ENCODE data around the gene PLA2G2F.

PLA2G2F gene

GRCh38 chr1:20165522-20165951 is 26.4 kb downstream of the PLA2G2F start:
- in situ Hi-C loops (cut with HindIII; ENCODE audit: low sequenced_read_pairs), result loop anchor here (5.0 kb wide), 1 partner anchor 53 kb away; no protein-coding TSS in a partner anchor

- in situ Hi-C loops (cut with HindIII; ENCODE audit: low sequenced_read_pairs), result loop anchor here (5.0 kb wide), 1 partner anchor 54 kb away; no protein-coding TSS in a partner anchor
These were observed 26.9 kb downstream of the PLA2G2F start for GRCh38 chr1:20166051-20166450.

- in situ Hi-C loops (cut with HindIII; ENCODE audit: low sequenced_read_pairs), result loop anchor here (5.0 kb wide), 1 partner anchor 55 kb away; no protein-coding TSS in a partner anchor
These were observed 28.0 kb downstream of the PLA2G2F start for GRCh38 chr1:20167126-20167525.

GRCh38 chr1:20168564-20169491 is 29.7 kb downstream of the PLA2G2F start:
- in situ Hi-C loops (cut with HindIII; ENCODE audit: low sequenced_read_pairs), result loop anchor here (5.0 kb wide), 1 partner anchor 57 kb away; no protein-coding TSS in a partner anchor

- in situ Hi-C loops (cut with HindIII; ENCODE audit: low sequenced_read_pairs), result loop anchor here (5.0 kb wide), 2 partner anchors 58 to 78 kb away; no protein-coding TSS in a partner anchor
These were observed 30.8 kb downstream of the PLA2G2F start for GRCh38 chr1:20169932-20170331.

GRCh38 chr1:20172033-20172590 is 33.0 kb downstream of the PLA2G2F start:
- in situ Hi-C loops (cut with HindIII; ENCODE audit: low sequenced_read_pairs), result loop anchor here (5.0 kb wide), 1 partner anchor 80 kb away; no protein-coding TSS in a partner anchor

- in situ Hi-C loops (cut with HindIII; ENCODE audit: low sequenced_read_pairs), result loop anchor here (5.0 kb wide), 1 partner anchor 83 kb away; no protein-coding TSS in a partner anchor
These were observed 36.0 kb downstream of the PLA2G2F start for GRCh38 chr1:20174937-20175666.

GRCh38 chr1:20178634-20179370 is 39.7 kb downstream of the PLA2G2F start:
- in situ Hi-C loops (cut with HindIII; ENCODE audit: low sequenced_read_pairs), result no loop called here

- in situ Hi-C loops (cut with HindIII; ENCODE audit: low sequenced_read_pairs), result no loop called here
These were observed 40.4 kb downstream of the PLA2G2F start for GRCh38 chr1:20179371-20180128.

- in situ Hi-C loops (cut with HindIII; ENCODE audit: low sequenced_read_pairs), result no loop called here
These were observed 41.2 kb downstream of the PLA2G2F start for GRCh38 chr1:20180129-20180843.

GRCh38 chr1:20180844-20181207 is 41.7 kb downstream of the PLA2G2F start:
- in situ Hi-C loops (cut with HindIII; ENCODE audit: low sequenced_read_pairs), result no loop called here

- in situ Hi-C loops (cut with HindIII; ENCODE audit: low sequenced_read_pairs), result no loop called here
These were observed 43.3 kb downstream of the PLA2G2F start for GRCh38 chr1:20182415-20182814.

- in situ Hi-C loops (cut with HindIII; ENCODE audit: low sequenced_read_pairs), result no loop called here
These were observed 43.9 kb downstream of the PLA2G2F start for GRCh38 chr1:20183035-20183434.

- in situ Hi-C loops (cut with HindIII; ENCODE audit: low sequenced_read_pairs), result no loop called here
These were observed 44.6 kb downstream of the PLA2G2F start for GRCh38 chr1:20183616-20184271.

- in situ Hi-C loops (cut with HindIII; ENCODE audit: low sequenced_read_pairs), result no loop called here
These were observed 45.4 kb downstream of the PLA2G2F start for GRCh38 chr1:20184481-20184900.

GRCh38 chr1:20184997-20185833 is 46.1 kb downstream of the PLA2G2F start:
- in situ Hi-C loops (cut with HindIII; ENCODE audit: low sequenced_read_pairs), result no loop called here
